Retina (tissue), 1 donor: ENCODE measurements around the gene ZNF729.
"Not testable (repeated sequence)": the region's sequence is repeated elsewhere in the genome, so short reads cannot be mapped to it uniquely, and the experiment has no call there.

Experiments used
- DNase-seq: peaks from one replicate; pipeline ENCODE4 v3.0.0-alpha.2; 2016

Gene ZNF729

DNA sequence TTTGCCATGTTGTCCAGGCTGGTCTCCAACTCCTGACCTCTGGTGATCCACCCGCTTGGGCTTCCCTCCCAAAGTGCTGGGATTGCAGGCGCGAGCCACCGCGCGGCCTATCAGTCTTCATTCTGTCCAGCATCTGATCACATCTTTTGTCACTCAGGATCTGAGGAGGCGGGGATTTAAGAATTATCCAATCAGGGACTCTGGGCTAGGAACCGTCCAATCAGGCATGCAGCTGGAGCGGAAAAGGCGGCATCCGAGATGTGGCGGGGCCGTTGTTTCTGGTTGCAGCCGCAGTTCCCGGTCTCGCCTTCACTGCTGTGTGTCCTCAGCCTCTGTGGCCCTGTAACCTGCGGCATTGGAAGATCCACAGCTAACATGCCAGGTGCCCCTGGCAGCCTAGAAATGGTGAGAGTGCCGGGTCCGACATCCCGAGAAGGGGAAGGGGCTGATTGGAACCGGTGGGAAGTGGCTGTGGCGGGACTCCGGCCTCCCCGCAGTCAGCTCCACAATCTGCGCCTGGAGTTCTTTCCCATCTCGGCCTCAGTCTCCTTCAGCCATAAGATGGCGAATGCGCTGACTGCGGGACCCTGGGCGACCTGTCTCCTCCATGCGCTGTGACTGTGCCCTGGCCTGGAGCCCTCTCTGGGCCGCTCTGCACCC lies at the start of gene ZNF729:
Gene ZNF729 (plus strand): TSS at position 291 of the 660 bp plus-strand sequence. CDS start 85 bp downstream, at position 376.
- peak; percentile 42 for DNase-seq

DNA sequence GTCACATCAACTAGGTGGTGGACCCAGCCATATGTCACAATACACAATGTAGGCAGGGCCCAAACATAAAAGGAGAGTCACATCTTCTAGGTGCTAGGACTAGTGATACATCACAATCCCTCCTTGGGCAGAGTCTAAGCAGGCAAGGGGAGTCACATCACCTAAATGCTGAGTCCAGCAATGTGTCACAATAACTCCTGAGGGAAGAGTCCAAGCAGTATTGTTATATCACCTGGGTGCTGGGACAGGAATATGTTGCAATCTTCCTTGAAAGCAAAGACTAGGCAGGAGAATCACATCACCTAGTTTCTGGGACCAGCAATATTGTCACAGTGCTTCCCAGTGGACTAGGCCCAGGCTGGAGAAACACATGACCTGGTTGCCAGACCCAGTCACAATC lies 29.4 kb upstream of the ZNF729 start:
- DNase-seq: no peak

DNA sequence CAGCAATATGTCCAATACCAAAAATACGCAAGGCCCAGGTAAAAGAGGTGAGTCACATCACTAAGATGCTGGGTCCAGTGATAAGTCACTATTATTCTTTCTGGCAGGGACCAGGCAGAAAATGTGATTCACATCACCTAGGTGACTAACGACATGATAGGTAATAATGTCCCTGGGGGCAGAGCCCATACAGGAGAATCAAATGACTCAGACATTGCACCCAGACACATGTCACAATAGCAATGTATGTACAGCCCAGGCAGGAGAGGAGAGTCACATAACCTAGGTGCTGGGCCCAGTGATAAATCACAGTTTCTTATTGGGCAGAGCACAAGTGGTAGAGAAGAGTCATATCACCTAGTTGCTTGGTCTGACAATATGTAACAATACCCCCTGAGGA lies 28.9 kb upstream of the ZNF729 start:
- DNase-seq: no peak

DNA sequence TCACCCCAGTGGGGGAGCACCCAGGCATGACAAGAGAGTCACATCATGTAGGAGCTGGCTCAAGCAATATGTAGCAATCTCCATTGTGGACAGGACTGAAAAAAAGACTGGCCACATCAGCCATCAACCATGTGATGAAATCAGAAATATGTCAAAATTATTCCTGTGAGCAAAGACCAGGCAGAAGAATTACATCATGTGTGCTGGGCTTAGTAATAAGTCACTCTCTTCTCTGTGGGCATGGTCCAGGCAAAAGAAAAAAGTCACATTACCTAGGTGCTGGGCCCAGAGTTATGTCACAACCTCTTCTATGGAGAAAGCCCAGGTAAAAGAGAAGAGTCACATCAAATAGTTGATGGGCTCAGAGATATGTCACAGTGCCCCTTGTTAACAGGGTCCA lies 28.3 kb upstream of the ZNF729 start:
- DNase-seq: no peak

GRCh38 chr19:22260499-22260898 lies 25.7 kb upstream of the ZNF729 start:
- no peak for DNase-seq

- no peak for DNase-seq
Observed at GRCh38 chr19:22261596-22261995, 24.6 kb upstream of the ZNF729 start.

DNA sequence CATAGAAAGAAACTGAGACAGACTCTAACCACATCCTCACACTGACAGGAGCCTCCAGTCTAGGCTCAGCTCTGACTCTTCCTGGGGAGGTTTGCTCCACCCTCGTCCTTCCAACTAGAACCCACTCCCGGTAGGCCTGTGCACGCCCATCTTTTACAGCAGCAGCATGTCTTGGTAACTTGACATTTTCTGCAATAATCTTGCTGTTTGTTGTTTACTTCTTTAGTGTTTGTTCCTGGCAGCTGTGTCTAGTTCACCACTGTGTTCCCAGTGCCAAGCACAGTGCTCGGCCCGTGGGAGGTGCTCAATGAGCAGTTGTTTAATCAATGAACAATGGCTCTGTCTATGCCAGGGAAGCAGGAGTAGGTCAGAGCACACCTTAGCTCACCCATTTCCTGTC lies 23.1 kb upstream of the ZNF729 start:
- no peak for DNase-seq

GRCh38 chr19:22321554-22321953 lies 35.3 kb downstream of the ZNF729 start:
- not testable (repeated sequence) for DNase-seq

GRCh38 chr19:22326219-22326618 lies 40.0 kb downstream of the ZNF729 start:
- no peak for DNase-seq

- no peak for DNase-seq
Observed at GRCh38 chr19:22327321-22327720, 41.1 kb downstream of the ZNF729 start.

- DNase-seq: no peak
Observed at GRCh38 chr19:22331521-22331920, 45.3 kb downstream of the ZNF729 start.

DNA sequence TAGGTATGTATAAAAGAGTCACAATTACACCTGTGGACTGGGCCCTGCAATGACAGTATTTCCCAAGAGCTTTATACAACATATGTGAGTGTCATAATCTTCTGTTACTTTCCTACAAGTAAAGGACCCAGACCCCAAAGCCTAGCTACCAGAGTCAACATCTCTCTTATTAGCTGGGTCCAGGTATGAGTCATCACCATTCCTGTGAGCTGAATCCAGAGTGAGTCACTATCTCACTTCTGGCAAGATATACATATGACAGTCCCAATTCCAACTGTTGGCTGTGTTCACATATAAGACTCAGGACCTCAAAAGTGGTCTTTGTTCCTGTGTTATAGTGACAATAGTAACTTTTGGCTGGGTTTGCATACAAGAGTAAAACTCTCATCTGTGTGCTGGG lies 46.7 kb downstream of the ZNF729 start:
- no peak for DNase-seq

DNA sequence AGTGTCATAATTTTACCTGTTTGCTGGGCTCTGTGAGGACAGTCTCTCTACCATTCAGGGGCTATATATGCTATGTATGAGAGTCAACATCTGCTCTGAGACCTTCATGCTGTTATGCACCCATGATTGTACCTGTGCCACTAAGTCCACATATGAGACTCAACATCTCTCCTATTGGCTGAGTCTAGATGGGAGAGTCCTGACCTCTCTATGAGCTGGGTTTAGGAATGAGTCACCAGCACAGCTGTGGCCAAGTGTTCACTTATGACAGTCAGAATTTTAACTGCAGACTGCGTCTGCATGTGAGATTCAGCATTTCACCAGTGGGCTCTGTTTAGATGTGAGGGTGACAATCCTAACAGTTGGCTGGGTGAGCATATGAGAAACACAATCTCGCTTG lies 49.5 kb downstream of the ZNF729 start:
- no peak for DNase-seq

- DNase-seq: no peak
Observed at GRCh38 chr19:22354665-22355064, 68.4 kb downstream of the ZNF729 start.
